Measurements from ENCODE around the gene KPNA3. TPM values are rescaled to one million over a fixed set of nuclear protein-coding genes. Genes with fewer than 3 reads are reported as not detected.
A peak's percentile ranks its signal among the peaks of the same experiment; 100 is the strongest.

KPNA3 gene
- total RNA-seq, 1 experiment from 2014 or later = 49.7 TPM

- Mint-ChIP-seq H3K4me1 (peaks cover 43 to 47% of the 10 kb centered on the region in 2 experiments), H3K27ac (peak overlapping the region; percentile 29 to 83 (median 59); a peak in 3 of 7 replicates)
- H4K20me1 ChIP-seq (ENCODE audit: control insufficient read depth, insufficient read depth, insufficient read length) = no peaks in the 10 kb centered on the region
Observed at GRCh38 chr13:49840675-49841074, 48.2 kb upstream of the KPNA3 start.

More at GRCh38 chr13:49840675-49841074, 48.2 kb upstream of the KPNA3 start:
- no peak overlapping the region for H2BK5ac ChIP-seq (ENCODE audit: insufficient read length, low read length)
- H2BK15ac ChIP-seq (ENCODE audit: low read depth, low read length) = no peak overlapping the region
- H2AFZ ChIP-seq (ENCODE audit: low read length) = no peak overlapping the region
- no peaks in the 10 kb centered on the region for H3K36me3 Mint-ChIP-seq (ENCODE audit: insufficient read depth in 1 of 3, low read depth in 3 of 3)
- no peak overlapping the region for H3K18ac ChIP-seq (ENCODE audit: insufficient read length, low read depth, low read length)
- no peaks in the 10 kb centered on the region for H3K9me3 ChIP-seq (ENCODE audit: control insufficient read depth, low read depth, low read length)
- no peak overlapping the region for H4K91ac ChIP-seq (ENCODE audit: insufficient read length, low read depth, low read length)
- no peaks in the 10 kb centered on the region for H3K79me1 ChIP-seq (ENCODE audit: insufficient read depth, low read depth, low read length, poor library complexity, severe bottlenecking)
- H3K27me3 ChIP-seq (ENCODE audit: insufficient read depth, low read length) = no peaks in the 10 kb centered on the region
- TF ChIP-seq, protein P1, sequence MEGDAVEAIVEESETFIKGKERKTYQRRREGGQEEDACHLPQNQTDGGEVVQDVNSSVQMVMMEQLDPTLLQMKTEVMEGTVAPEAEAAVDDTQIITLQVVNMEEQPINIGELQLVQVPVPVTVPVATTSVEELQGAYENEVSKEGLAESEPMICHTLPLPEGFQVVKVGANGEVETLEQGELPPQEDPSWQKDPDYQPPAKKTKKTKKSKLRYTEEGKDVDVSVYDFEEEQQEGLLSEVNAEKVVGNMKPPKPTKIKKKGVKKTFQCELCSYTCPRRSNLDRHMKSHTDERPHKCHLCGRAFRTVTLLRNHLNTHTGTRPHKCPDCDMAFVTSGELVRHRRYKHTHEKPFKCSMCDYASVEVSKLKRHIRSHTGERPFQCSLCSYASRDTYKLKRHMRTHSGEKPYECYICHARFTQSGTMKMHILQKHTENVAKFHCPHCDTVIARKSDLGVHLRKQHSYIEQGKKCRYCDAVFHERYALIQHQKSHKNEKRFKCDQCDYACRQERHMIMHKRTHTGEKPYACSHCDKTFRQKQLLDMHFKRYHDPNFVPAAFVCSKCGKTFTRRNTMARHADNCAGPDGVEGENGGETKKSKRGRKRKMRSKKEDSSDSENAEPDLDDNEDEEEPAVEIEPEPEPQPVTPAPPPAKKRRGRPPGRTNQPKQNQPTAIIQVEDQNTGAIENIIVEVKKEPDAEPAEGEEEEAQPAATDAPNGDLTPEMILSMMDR (conservative IDR thresholded peaks at IDR 0.05) = no peak
- DNase-seq = no peak
- H3K27me3 Mint-ChIP-seq (ENCODE audit: low read depth) = no peaks in the 10 kb centered on the region; the same call in 1 of the 2 replicates
- no peak overlapping the region for H2AK5ac ChIP-seq (ENCODE audit: insufficient read length, low read length)
- H3K23me2 ChIP-seq (ENCODE audit: insufficient read length, low read depth, low read length, poor library complexity, severe bottlenecking) = no peaks in the 10 kb centered on the region
- H3K9ac ChIP-seq (ENCODE audit: extremely low read depth, insufficient read length, low read length) = no peak overlapping the region
- H2BK12ac ChIP-seq (ENCODE audit: insufficient read length, low read depth, low read length) = no peak overlapping the region
- no CpG with 5 or more reads among the region's 3 CpGs for WGBS (ENCODE audit: extremely low coverage, insufficient read length, low lambda C conversion rate)
- H4K5ac ChIP-seq (ENCODE audit: insufficient read length, low read depth, low read length) = no peak overlapping the region
- no peaks in the 10 kb centered on the region for H3K79me2 ChIP-seq (ENCODE audit: insufficient read depth, low read length)
- no peak overlapping the region for H3K4me2 ChIP-seq (ENCODE audit: insufficient read depth, insufficient read length, low read length)
- H2BK120ac ChIP-seq (ENCODE audit: low read depth, low read length, poor library complexity, severe bottlenecking) = no peak overlapping the region
- no peak overlapping the region for H3K4ac ChIP-seq (ENCODE audit: low read depth, low read length)
- H3K4me1 ChIP-seq (ENCODE audit: insufficient read depth, low read length) = no peaks in the 10 kb centered on the region; the same call in 1 of the 2 replicates
- no peak overlapping the region for H3T11ph ChIP-seq (ENCODE audit: low read length)
- no peak overlapping the region for H4K8ac ChIP-seq (replicated peaks; ENCODE audit: insufficient read length, low read depth, low read length)
- H3K23ac ChIP-seq (ENCODE audit: insufficient read length, low read depth, low read length) = no peak overlapping the region
- no peak overlapping the region for H3K27ac ChIP-seq (ENCODE audit: insufficient read length, low read depth, low read length)
- H3K4me3 Mint-ChIP-seq = no peak overlapping the region
- H3K56ac ChIP-seq (ENCODE audit: insufficient read length, low read depth, low read length) = no peak overlapping the region
- H2BK20ac ChIP-seq (ENCODE audit: low read depth, low read length, poor library complexity, severe bottlenecking) = no peak overlapping the region
- H3K14ac ChIP-seq (ENCODE audit: insufficient read depth, low read length) = no peak overlapping the region
- no peaks in the 10 kb centered on the region; a peak in 2 of 5 replicates for H3K9me3 Mint-ChIP-seq
